HL-60 (cell line): Measurements from ENCODE around the gene MSH3.

Experiments used
- GABPA ChIP-seq: IDR thresholded peaks from 2 replicates; pipeline ENCODE4 v1.6.1; 2012; ENCODE audit warnings: low read depth
- POLR2AphosphoS5 ChIP-seq: IDR thresholded peaks from 2 replicates; pipeline ENCODE4 v1.6.1; 2012; ENCODE audit warnings: low read depth

- TF ChIP-seq GABPA (no peak), POLR2AphosphoS5 (no peak)
Measured at GRCh38 chr5:80697100-80697499, 42.6 kb downstream of the MSH3 start.
